TTC549 (cell line): ENCODE results near the gene ELMO2.

ENCODE experiments used
- FAIRE-seq: peaks from 2 replicates; lab custom pipeline; 2012; peaks lifted over from hg19 to GRCh38; lab: Jason Lieb, UNC

Gene ELMO2

GRCh38 chr20:46350201-46350985, 56.0 kb downstream of the ELMO2 start:
- FAIRE-seq: no peak

- FAIRE-seq: no peak
Observed at GRCh38 chr20:46349742-46350056, 56.7 kb downstream of the ELMO2 start.

DNA sequence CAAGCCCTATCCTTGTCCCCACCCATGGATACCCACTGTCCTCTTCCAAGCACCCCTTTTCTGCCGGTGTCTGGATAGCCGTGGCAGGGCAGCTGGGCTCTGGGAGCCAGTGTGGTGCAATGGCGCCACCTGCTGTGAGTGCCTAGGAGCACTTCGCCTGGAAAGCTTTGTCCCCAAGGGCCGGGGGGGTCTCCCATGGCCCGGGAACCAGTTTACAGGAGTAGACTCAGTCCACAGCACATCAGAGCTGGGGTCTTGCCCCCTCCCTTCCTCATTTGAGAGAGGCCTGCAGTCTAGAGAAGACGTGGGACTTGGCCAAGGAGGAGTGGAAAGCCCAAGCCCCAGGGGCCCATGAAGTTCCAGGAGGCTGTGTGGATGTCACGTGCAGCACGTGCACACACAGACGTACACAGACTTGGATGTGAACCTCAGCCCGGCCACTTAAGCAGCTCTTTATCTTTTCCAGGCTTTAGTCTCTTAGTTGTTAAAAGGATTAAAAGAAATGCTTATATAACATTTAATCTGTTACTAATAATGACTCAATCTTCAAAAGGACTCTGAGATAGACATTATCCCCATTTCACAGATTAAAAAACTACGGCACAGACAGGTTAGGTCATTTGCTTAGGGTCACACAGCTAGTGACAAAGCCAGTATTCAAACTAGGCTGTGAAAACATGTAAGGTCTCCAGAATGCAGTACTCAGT, 57.2 kb downstream of the ELMO2 start:
- no peak for FAIRE-seq

DNA sequence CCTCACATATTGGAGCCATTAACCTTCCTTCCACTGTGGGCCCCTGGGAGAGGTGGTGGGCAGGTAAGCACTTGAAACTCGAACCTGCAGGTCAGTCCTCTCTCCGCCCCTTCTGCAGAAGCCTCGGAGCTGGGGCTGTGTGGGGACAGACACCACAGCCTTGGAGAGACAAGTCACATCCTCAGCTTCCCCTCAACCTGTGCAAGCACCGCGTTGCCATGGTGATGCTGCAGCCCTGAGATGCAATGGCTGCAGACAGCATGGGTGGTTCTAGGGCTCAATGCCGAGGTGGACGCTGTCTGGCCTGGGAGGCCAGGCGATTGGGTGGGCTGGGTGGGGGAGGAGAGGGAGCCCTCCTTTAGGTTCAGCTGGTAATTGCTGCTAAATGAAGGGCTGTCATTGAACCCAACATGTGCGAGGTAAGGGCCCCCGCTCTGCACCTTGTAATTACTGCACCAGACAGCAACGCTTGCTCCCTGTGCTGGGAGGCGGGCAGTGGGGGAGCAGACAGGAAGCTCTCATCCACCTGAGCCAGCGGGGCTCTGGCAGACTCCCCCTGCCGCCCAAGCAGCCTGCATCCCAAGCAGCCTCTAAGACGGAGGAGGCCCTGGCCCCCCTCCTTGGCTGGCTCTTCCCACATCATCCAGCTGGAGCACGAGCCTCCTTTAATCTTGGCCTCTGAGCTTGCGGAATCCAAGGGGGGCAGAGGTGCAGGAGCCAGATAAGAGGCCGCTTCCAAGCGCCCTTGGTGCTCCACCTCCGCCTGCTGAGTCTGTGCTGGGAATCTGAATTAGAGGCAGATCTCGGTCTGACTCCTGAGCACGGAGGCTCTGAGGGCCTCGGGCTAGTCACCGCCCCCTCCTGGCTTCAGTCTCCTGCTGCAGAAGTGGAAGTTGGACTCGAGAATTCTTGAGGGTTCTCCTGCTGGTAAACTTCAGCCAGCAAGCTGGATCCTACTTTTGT, 58.3 kb downstream of the ELMO2 start:
- FAIRE-seq: no peak

DNA sequence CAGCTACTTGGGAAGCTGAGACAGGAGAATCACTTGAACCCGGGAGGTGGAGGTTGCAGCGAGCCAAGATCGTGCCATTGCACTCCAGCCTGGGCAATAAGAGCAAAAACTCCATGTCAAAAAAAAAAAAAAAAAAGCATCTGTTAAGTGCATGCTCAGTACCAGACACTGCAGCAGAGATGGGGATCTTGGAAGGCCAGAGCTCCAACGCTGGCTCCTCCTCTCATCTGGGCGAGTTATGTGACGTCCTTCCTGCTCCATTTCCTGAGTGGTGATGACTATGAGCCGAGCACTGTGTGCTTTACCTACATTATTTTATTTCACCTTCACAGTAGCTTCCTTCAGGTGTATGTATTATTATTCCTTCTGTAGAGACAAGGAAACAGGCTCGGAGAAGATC, 59.6 kb downstream of the ELMO2 start:
- FAIRE-seq: no peak

GRCh38 chr20:46344488-46345162, 61.8 kb downstream of the ELMO2 start:
- FAIRE-seq: no peak

DNA sequence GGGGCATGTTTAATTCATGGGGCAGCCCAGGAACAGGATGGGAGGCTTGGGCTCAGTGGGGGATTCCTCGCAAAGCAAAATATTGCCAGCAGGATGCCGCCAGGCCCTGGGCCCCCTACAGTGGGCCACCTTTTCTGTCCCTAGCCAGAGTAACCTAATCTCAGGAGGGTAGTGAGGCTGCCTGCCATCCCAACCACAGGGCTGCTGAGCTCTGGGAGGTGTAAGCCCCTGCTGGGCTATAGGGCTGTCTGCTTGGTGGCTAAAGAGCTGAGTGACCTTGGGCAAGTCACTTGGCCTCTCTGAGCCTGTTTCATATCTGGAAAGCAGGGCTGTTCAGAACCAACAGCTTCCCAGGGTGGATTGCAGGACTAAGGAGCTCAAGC, 62.4 kb downstream of the ELMO2 start:
- no peak for FAIRE-seq

GRCh38 chr20:46343348-46343974, 63.0 kb downstream of the ELMO2 start:
- FAIRE-seq: no peak

DNA sequence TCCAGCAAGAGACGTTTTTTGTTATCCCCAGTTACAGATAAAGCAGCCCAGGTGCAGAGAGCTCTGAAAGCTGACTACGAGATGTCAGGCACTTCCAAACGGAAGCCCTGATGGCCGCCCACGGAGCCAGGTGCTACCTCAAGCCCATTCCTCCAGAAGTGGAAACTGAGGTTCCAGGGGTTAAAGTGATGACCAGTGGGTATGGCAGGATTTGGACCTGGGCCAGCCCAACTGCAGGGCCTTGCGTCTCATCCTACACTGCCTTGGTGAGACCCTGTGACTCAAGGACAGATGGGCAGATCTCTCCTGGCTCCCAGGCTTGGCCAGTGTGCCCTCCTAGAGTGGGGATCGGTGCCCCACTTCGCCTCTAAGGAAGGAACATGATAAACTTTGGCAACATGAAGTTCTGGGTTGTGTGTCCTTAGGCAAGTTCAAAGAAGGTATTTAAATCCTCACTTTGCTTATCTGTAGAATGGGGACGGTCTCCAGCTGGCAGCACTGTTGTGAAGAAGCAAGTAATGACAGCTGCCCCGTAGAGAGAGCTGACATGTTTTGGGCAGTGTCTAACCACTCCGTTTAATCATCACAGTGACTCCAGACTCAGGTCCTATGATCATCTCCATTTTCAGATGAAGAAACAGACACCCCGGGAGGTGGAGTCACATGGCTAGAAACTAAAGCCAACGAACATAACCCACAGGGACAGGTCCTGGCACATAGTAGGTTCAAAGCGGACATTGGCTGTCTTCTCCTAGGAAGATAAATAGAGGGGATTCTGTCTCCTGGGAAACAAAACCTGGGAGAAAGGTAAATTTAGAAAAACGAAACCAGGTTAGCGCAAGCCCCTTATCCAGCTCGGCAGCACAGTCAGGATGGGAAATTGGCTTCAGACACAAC, 63.7 kb downstream of the ELMO2 start:
- no peak for FAIRE-seq

DNA sequence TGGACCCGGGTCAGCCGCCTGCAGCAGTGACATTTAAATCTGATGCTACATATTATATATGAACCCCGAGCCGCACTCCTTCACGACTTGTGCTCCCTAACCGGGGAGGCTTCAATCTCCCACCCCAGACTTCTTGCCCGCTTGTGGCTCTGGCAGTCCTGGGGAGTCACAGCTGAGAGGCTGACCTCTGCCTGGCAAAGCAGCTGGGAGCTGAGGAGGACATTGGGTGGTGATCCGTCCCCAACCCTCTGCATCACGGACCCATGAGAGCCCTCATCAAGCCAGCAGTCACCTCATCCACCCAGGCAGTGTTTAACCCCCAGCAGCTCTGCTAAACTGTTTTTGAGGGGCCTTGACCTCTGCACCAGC, 64.4 kb downstream of the ELMO2 start:
- no peak for FAIRE-seq

- FAIRE-seq: no peak
Observed at GRCh38 chr20:46341074-46342009, 65.1 kb downstream of the ELMO2 start.

- no peak for FAIRE-seq
Observed at GRCh38 chr20:46339037-46339436, 67.4 kb downstream of the ELMO2 start.

- FAIRE-seq: no peak
Observed at GRCh38 chr20:46336735-46337134, 69.7 kb downstream of the ELMO2 start.

DNA sequence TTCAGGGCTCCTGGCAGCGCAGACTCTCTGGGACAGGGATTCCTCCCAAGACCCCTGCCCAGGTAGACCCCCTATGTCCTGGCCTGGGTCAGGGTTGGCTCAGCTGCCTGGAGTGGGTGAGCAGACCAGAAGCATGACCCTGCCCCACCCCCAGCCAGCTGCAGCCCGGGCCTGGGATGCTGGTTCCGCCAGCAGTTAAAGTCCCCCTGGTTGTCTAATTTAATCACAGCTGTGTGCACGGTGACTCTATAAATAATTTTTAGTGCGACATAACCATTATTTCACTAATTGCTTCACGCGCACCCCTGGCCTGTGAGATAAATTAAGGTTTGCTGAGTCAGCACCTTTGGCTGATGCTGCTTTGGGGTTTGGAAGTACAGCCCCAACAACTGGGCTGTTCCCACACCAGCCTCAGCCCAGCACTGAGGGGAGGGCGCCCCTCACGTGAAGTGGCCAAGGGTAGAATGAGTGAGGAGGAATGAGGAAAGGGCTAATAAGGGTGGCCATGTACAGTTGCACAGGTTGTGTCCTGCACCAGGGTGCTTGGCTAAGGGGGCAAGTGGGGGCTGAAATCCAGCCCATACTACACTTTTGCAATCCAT, 72.0 kb downstream of the ELMO2 start:
- no peak for FAIRE-seq

GRCh38 chr20:46333161-46333991, 73.0 kb downstream of the ELMO2 start:
- no peak for FAIRE-seq

GRCh38 chr20:46332373-46333160, 73.8 kb downstream of the ELMO2 start:
- no peak for FAIRE-seq

GRCh38 chr20:46331611-46332361, 74.6 kb downstream of the ELMO2 start:
- FAIRE-seq: no peak
